A673 (cell line): Measurements from ENCODE around the gene PROSER2. TPM values are rescaled to one million over a fixed set of nuclear protein-coding genes. Genes with fewer than 3 reads are reported as not detected.
"Not testable (repeated sequence)": the region's sequence is repeated elsewhere in the genome, so short reads cannot be mapped to it uniquely, and the experiment has no call there.

Experiments
- BruUV-seq: library from RNA; stranded (reverse); fragments of 400-500 nt; replicated peaks from 2 replicates; lab custom pipeline; 2021; lab: Mats Ljungman, UMichigan
- CTCF ChIA-PET: fragments of 300-600 bp; sonication (Branson Sonifier 250); formaldehyde crosslinking; loops from one replicate; lab custom pipeline; 2022; ENCODE audit warnings: antibody characterized with exemption; lab: Charles Lee
- POLR2A ChIA-PET: fragments of 300-600 bp; sonication (Branson Sonifier 250); formaldehyde crosslinking; loops from one replicate; lab custom pipeline; 2022; ENCODE audit warnings: antibody characterized with exemption; ENCODE audit not compliant: low non-redundant PET; lab: Charles Lee
- DNase-seq: peaks from one replicate; pipeline ENCODE4 v3.0.0-alpha.2; 2015; ENCODE audit warnings: low spot score
- H3K27ac ChIP-seq: fragments of 200-600 bp; sonication (generic); 2 replicates; pipeline ENCODE4 v1.5.1; 2016; ENCODE audit warnings: mixed run types, low read depth, mild to moderate bottlenecking, mixed read lengths, antibody characterized with exemption, low read length; ENCODE audit not compliant: poor library complexity, severe bottlenecking
- H3K27me3 ChIP-seq: fragments of 200-600 bp; sonication (generic); replicated peaks from 2 replicates; pipeline ENCODE4 v1.6.1; 2017; ENCODE audit warnings: mixed run types, low read depth, mild to moderate bottlenecking, mixed read lengths, antibody characterized with exemption, low read length; ENCODE audit not compliant: insufficient read depth, poor library complexity
- H3K36me3 ChIP-seq: fragments of 200-600 bp; sonication (generic); 2 replicates; pipeline ENCODE4 v1.6.1; 2016; ENCODE audit warnings: mixed run types, mild to moderate bottlenecking, mixed read lengths, antibody characterized with exemption, low read length; ENCODE audit not compliant: insufficient read depth, poor library complexity, severe bottlenecking
- H3K4me1 ChIP-seq: fragments of 200-600 bp; sonication (generic); 2 replicates; pipeline ENCODE4 v1.6.1; 2017; ENCODE audit warnings: mixed run types, mild to moderate bottlenecking, mixed read lengths, antibody characterized with exemption, low read length; ENCODE audit not compliant: insufficient read depth, poor library complexity, severe bottlenecking
- H3K4me3 ChIP-seq: fragments of 200-600 bp; sonication (generic); 2 replicates; pipeline ENCODE4 v1.5.1; 2016; ENCODE audit warnings: low read depth, mixed run types, mild to moderate bottlenecking, mixed read lengths, low read length; ENCODE audit not compliant: poor library complexity, severe bottlenecking
- H3K9me3 ChIP-seq: fragments of 200-600 bp; sonication (generic); 2 replicates; pipeline ENCODE4 v1.6.1; 2016; ENCODE audit warnings: mixed run types, low read depth, mild to moderate bottlenecking, mixed read lengths, antibody characterized with exemption, low read length; ENCODE audit not compliant: poor library complexity, severe bottlenecking
- EZH2 ChIP-seq: fragments of 200-600 bp; sonication (generic); IDR thresholded peaks from 2 replicates; pipeline ENCODE4 v1.6.1; 2017; ENCODE audit warnings: borderline replicate concordance, low read depth, mild to moderate bottlenecking, mixed read lengths, antibody characterized with exemption, low read length; ENCODE audit not compliant: poor library complexity, severe bottlenecking
- intact Hi-C: fragments of 100-400 bp; cut with micrococcal nuclease; formaldehyde crosslinking; loops from one replicate; pipeline ENCODE4 v1.10.0; 2022; ENCODE audit not compliant: unreplicated experiment
- total RNA-seq: library from RNA; stranded (reverse); gene quantifications from 2 replicates; pipeline ENCODE4 v1.2.3, GENCODE V29; 2021
- TF ChIP-seq, protein P1 (sequence below): fragments of 300-800, 200-600 bp; sonication (generic); conservative IDR thresholded peaks from 2 replicates; pipeline ENCODE4 v1.5.1; 2017; ENCODE audit warnings: low read depth, mild to moderate bottlenecking, antibody characterized with exemption, low read length, moderate library complexity, mixed read lengths

The PROSER2 gene
- total RNA-seq, 1 experiment from 2014 or later = 40.4 TPM

DNA sequence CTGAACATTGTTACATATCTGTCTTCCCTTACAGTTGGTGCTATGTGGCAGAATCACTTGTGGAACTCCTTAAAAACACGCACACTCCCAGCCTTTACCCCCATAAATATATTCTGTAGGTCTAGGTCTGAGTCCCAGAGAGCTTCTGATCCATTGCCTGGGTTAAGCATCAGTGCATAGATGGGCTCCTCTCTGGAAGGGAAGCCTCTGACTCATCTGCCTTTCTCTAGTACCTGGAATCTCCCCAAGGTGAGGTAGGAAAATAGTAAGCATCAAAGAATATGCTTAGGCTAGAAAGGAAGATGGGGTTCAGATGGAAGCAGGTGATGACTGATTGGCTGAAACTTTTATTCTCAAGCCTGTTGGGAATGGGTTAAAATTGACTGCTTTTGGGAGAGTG lies 26.1 kb downstream of the PROSER2 start:
- intact Hi-C loops = no loop called here
- Histone ChIP-seq H3K36me3 (peaks cover 51% of the 10 kb centered on the region), H3K4me1 (no peaks in the 10 kb centered on the region), H3K9me3 (no peaks in the 10 kb centered on the region), H3K27me3 (no peaks in the 10 kb centered on the region), H3K4me3 (no peak overlapping the region), H3K27ac (no peak overlapping the region)
- no TSS peak for BruUV-seq
- ChIA-PET POLR2A (no interaction called here), CTCF (no interaction called here)
- TF ChIP-seq EZH2 = no peak
- TF ChIP-seq, protein P1, sequence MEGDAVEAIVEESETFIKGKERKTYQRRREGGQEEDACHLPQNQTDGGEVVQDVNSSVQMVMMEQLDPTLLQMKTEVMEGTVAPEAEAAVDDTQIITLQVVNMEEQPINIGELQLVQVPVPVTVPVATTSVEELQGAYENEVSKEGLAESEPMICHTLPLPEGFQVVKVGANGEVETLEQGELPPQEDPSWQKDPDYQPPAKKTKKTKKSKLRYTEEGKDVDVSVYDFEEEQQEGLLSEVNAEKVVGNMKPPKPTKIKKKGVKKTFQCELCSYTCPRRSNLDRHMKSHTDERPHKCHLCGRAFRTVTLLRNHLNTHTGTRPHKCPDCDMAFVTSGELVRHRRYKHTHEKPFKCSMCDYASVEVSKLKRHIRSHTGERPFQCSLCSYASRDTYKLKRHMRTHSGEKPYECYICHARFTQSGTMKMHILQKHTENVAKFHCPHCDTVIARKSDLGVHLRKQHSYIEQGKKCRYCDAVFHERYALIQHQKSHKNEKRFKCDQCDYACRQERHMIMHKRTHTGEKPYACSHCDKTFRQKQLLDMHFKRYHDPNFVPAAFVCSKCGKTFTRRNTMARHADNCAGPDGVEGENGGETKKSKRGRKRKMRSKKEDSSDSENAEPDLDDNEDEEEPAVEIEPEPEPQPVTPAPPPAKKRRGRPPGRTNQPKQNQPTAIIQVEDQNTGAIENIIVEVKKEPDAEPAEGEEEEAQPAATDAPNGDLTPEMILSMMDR = no peak
- no peak for DNase-seq

DNA sequence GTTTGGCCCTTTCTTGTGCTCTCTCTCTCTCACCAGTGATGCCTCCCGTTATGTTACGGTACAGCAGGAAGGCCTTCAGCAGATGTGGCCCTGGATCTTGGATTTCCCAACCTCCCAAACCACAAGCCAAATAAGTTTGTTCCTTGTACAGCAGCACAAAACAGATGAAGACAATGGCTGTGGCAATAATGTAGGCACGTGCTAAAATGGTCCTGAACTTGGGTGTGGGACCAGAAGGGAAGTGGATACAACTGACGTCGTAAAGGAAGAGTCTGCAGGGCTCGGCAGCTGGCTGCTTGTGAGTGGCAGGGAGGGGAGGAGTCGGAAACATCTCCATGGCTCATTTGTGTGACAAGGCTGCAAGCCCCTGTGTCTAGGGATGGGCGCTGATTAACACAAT lies 26.8 kb downstream of the PROSER2 start:
- intact Hi-C loops = no loop called here
- TF ChIP-seq, protein P1 = no peak
- no peak for TF ChIP-seq EZH2
- no peak for DNase-seq
- no TSS peak for BruUV-seq
- ChIA-PET CTCF (no interaction called here), POLR2A (no interaction called here)
- no peaks in the 10 kb centered on the region for H3K9me3 ChIP-seq
- no peak overlapping the region for H3K4me3 ChIP-seq
- no peaks in the 10 kb centered on the region for H3K27me3 ChIP-seq
- H3K27ac ChIP-seq = no peak overlapping the region
- H3K36me3 ChIP-seq = peaks cover 57% of the 10 kb centered on the region
- H3K4me1 ChIP-seq = no peaks in the 10 kb centered on the region

DNA sequence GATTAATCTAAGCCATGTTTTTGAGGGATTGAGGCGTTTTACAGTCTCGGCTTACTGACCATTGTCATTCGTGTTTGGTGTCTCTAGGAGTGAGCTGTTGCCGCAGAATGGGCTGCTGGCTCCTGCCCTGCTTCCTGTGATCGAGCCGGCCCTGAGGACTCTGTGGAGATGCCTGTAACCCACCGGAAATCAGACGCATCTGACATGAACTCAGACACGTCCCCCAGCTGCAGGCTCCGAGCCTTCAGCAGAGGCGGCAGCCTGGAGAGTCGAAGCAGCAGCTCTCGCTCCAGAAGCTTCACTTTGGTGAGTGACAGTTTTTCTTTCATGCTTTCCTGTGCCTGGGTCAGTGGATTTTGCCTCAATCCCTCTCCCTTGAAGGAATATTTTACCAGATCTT lies 28.8 kb downstream of the PROSER2 start:
- no peak overlapping the region for H3K27ac ChIP-seq
- no peak for TF ChIP-seq EZH2
- TF ChIP-seq, protein P1 = no peak
- ChIA-PET POLR2A (no interaction called here), CTCF (no interaction called here)
- H3K4me1 ChIP-seq = no peaks in the 10 kb centered on the region
- no TSS peak for BruUV-seq
- intact Hi-C loops = no loop called here
- no peaks in the 10 kb centered on the region for H3K9me3 ChIP-seq
- H3K36me3 ChIP-seq = peaks cover 76% of the 10 kb centered on the region
- no peak overlapping the region for H3K4me3 ChIP-seq
- no peaks in the 10 kb centered on the region for H3K27me3 ChIP-seq
- no peak for DNase-seq

DNA sequence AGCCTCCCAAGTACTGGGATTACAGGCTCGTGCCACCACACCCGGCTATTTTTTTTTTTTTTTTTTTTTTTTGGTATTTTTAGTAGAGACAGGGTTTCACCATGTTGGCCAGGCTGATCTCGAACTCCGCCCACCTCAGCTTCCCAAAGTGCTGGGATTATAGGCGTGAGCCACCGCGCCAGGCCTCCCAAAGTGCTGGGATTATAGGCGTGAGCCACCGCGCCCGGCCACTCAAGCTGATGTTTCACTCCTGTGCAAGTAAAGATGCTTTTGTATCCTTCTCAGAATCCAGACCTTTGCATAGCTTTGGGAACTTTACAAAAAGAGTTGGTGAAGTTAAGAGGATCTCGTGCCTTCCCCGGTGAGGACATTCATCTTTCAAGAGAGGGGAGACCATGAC lies 29.5 kb downstream of the PROSER2 start:
- BruUV-seq, CTCF ChIA-PET, H3K4me1 ChIP-seq, intact Hi-C loops, H3K4me3 ChIP-seq, H3K27me3 ChIP-seq, POLR2A ChIA-PET, DNase-seq, H3K27ac ChIP-seq, H3K9me3 ChIP-seq: not testable (repeated sequence)
- H3K36me3 ChIP-seq = peaks cover 82% of the 10 kb centered on the region
